NCI-H1694 (cell line): ENCODE measurements around the gene HSP90AA1.
"Not testable (repeated sequence)": the region's sequence is repeated elsewhere in the genome, so short reads cannot be mapped to it uniquely, and the experiment has no call there.

Source experiments
- DNase-seq: peaks from one replicate; lab custom pipeline; 2025; lab: John Stamatoyannopoulos, UW

Gene HSP90AA1

DNA sequence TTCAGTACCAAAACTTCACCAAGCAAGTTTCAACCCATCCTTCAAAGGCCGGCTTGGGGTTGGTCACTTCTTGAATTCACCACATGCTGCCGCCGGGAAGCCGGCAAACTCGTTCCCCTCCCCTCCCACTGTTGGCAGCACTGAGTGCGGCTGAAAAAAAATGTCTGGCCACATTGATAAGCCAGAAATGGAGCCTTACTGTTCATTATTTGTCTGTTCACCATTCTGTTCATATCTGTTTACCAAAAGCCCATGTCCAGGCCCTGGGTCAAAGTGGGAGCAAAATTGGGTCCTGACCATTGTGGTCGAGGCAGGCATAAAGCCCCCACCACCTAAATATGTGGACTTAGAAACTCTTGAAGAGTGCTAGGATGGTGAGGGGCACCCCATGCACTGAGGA lies 7.3 kb upstream of the HSP90AA1 start:
- no peak for DNase-seq

DNA sequence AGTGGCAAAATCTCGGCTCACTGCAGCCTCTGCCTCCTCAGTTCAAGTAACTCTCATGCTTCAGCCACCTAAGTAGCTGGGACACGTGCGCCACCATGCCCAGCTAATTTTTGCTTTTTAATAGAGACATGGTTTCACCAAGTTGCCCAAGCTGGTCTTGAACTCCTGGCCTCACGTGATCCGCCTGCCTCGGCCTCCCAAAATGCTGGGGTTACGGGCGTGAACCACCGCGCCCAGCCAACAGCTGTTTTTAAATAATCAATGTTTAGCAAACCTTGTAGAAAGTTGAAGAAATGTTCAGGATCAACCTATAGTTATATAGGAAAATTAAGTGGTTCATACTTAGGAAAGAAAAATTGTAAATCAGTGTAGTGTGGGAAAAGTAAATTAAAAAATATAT lies 6.0 kb upstream of the HSP90AA1 start:
- no peak for DNase-seq

DNA sequence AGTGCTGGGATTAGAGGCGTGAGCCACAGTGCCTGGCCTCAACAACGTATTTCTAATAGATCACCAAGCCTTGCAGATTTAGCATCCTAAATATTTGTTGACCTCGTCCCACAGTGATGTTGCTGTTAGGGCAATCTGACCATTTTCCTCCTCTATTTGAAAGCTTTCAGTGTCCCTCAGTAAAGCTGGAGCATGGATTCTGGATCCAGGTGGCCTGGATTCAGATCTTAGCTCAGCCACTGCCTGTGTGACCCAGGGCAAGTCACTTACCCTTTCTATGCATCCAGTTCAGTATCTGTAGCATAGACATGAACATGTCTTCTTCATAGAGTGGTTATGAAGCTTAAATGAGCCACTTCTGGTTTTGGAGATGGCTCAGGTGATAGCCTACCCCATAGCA lies 3.9 kb upstream of the HSP90AA1 start:
- DNase-seq = no peak

DNA sequence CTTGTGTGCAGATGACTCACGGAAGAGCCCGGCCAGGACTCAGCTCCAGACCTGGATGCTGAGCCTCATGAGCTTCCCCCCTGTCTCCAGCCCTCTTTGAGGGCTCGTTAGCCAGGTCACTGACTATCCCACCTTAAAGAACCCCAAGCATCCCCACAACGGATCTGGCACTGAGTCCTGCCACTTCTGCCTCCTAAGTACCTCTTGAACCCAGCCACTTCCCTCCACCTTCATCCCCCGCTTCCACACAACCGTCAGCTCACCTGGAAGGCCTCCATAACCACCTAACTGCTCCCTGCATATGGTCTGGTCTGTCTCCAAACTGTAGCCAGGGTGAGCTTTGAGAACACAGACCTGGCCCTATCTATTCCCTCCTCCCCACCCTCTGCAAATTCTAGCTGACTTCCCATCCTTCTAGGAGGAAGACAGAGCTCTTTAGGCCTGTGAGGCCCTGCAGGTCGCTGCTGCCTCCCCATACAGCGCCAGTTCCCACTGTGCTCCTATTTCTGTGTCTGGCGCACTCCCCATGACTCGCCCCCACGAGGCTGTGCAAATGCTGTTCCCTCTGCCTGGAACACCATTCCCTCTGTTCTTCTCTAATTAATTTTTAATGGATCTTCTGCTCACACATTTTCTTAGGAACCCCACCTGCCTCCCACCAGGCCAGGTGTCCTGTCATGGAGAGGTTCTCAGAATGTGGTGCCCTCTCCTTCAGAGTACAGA lies 2.9 kb upstream of the HSP90AA1 start:
- no peak for DNase-seq

DNA sequence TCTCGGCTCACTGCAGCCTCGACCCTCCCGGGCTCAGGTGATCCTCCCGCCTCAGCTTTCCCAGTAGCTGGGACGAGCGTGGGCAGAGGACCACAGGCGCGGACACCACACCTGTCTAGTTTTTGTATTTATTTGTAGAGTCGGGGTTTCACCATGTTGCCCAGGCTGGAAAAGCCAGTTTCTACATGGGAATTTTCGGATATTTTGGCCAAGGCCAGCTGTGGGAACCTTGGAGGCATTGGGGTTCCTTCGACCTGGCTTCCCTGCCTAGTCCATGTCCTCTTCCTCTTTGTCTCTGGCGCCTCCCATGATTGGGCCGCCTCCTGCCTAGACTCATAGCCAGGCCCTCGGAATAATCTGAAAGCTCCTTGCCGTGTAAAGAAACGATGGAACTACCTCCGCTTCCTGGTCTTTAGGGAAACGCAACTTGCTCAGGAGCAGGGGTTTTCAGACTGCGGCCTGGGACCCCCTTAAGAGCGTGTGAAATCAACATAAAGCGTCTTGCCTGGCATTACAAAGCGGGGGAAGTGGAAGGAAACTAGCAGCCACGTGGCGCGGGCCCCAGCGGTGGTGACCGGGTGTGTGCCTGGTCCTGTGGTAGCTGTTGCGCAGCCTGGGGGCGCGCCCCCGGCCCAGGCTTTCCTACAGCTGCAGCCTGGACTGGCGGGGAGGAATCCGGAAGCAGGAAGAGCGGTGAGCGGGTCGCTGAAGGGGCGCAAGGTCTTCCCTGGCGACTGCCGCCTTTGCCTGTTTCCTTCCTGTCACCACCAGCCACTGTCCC lies 1.4 kb upstream of the HSP90AA1 start:
- DNase-seq = no peak

DNA sequence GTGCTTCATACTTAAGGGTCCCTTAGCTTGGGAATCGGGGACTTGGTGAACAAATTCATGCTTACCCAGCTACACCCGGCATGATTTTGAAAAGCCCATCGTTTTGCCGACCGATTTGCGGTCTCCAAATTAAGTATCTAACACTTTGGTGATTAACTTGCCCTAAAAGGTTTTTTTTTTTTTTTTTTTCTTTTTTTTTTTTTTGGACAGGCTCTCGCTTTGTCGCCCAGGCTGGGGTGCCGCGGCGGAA lies 843 bp upstream of the HSP90AA1 start:
- DNase-seq = no peak

DNA sequence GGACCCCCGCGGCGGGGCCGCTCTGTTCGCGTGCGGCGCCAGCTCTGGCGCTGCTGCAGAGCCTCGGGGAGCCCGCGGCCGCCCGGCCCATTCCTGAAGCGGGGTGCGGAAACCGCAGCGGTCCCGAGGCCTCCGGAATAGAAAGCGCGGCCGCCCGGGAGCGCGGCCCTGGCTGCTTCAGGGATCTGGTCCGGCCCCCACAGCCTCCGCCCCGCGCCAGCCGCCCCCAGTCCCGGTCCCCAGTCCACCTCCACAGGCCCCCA lies 204 bp downstream of the HSP90AA1 start:
- no peak for DNase-seq

DNA sequence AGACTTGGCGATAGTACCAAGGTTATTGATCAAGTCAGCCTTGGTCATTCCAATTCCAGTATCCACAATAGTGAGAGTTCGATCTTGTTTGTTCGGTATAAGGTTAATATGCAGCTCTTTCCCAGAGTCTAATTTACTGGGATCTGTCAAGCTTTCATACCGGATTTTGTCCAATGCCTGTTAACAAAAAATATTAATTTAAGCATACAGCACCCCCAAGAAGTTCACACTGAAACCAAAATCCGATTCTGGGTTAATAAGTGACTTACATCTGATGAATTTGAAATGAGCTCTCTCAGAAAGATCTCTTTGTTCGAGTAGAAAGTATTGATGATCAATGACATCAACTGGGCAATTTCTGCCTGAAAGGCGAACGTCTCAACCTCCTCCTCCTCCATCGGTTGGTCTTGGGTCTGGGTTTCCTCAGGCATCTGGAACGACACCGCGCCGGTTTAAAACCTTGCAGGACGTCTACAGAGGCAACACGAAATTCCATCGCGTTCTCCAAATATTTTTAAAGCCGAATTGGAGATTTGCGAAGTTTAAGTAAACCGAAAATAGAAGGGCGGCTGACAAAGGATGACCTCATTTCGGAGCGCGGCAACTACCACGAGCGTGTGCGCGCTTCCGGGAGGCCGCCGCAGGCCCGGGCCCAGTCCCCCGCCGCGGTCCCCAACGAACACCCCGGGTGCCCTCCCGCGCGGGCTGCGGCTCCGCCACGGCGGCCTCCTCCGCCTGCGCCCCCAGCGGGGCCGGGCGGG lies 716 bp downstream of the HSP90AA1 start:
- no peak for DNase-seq

DNA sequence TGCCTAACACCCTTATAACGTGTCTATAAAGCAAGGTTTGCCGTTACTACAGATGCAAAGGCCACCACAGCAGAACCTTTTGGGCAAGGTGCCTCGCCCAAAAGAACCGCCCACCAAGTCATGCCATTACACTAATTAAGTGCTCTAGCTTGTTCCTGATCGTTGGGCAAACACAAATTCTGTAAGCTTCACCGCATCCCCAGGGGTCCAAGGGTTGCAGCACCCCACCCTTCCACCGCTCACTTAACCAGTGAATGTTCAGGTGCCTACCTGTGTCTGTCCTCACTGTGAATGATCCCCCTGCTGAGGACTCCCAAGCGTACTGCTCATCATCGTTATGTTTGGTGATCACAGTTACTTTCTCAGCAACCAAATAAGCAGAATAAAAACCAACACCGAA lies 1.4 kb downstream of the HSP90AA1 start:
- DNase-seq = no peak

DNA sequence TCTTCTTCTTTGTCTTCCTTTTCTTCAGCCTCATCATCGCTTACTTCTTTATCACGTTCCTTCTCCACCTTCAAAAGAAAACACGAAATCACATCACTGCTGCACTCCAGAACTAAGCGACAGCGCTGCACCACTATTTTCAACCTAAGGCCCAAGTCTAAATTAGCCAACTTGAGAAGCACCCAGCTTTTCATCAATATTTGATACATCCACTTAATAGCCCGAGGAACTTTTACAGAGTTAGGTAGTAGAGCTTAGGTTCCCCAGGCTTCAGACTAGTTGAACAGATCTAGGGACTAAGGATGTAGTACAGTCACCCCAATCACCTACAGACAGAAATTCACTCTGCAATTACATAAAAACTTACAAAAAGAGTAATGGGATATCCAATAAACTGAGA lies 1.9 kb downstream of the HSP90AA1 start:
- no peak for DNase-seq

DNA sequence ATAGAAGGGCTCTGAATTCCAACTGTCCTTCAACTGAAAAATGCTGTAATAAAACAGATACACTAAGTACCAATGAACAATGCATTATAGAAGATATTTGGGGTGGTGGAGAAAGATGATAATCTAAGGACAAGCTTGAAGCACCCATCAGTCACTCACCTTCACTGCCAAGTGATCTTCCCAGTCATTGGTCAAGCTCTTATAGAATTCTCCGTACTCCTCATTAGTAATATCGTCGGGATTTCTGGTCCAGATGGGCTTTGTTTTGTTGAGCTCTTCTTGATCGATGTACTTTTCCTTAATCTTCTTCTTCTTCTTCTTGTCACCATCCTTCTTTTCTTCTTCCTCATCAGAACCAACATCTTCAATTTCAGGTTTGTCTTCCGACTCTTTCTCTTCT lies 2.3 kb downstream of the HSP90AA1 start:
- not testable (repeated sequence) for DNase-seq

DNA sequence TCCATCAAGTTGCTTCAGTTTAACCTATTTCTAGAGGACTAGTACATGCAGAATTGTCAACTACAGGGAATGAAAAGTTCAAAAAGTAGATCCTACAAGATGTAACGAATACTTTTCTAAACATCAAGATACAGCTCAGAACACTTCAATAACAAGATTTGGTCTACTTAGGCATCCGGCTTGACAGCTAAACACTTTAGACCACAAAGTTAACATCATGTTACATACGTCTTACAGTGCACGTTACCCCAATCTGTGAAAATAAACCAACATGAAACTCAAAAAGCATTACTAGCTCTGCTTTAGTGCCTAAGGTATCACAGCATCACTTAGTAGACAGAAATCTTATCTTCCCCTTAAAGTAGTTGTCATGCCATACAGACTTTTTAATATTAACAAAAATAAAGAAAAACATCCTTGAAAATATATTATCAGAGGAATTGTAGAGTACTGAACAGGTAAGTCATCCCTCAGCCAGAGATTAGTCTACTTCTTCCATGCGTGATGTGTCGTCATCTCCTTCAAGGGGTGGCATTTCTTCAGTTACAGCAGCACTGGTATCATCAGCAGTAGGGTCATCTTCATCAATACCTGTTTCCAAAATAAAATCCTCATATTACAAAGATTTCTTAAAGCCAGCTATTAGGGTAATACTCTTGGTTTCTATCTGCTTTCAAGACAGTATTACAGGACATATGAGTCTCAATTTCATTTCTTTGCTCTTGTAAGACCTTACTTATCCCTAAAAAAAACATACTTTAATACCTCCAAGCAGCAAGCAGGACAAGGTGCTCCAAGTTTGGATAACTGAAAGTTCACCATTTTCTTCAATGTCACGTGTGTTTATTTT lies 5.4 kb downstream of the HSP90AA1 start:
- DNase-seq = no peak

DNA sequence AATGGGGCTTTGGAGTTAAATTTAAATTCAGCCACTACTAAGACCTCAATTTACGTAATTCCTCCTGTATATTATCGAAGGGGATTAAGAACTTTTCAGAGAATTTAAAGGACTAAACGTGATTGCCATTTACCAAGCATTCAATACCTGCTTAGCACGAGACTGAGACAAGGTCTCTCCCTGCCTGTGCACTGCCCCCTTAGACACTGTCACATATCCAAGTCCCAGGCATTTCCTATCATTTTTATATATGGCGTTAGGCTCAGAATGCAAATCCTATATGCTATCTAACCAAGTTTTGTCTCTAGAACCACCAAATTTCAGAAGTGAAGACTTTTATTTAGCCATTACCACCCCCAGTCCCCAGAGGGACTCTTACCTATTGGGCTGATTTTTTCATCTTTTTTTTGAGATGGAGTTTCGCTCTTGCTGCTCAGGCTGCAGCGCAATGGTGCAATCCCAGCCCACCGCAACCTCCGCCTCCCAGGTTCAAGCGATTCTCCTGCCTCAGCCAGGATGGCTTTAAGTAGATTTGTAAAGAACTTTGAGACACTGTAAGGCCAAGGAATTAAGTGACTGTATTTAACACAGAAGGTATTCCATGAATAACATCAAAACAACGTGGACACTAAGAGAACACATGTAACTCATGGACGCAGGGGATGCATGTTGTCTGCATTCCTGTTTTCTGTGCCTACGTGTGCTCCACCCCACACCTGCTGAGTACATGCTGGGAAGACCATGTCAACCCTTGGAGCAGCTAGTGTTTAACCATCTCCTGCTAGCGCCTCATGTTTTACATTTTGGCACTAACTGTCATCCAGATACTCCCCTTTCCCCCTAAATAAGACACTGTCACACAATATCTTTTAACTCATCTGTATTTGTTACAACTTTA lies 6.4 kb downstream of the HSP90AA1 start:
- DNase-seq = no peak

DNA sequence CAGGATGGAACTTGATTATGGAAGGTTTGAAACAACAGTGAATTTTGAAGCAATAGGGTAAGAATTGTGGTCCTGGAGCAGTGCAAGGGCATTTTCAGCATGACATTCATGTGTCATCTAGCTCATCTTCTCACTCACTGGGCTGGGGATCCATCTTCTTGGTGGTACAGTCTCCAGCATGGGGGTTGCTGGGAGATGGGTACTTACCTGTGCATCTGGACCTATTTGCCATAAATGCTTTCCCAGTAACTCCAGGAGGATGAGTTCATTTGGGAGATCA lies 7.2 kb downstream of the HSP90AA1 start:
- no peak for DNase-seq

DNA sequence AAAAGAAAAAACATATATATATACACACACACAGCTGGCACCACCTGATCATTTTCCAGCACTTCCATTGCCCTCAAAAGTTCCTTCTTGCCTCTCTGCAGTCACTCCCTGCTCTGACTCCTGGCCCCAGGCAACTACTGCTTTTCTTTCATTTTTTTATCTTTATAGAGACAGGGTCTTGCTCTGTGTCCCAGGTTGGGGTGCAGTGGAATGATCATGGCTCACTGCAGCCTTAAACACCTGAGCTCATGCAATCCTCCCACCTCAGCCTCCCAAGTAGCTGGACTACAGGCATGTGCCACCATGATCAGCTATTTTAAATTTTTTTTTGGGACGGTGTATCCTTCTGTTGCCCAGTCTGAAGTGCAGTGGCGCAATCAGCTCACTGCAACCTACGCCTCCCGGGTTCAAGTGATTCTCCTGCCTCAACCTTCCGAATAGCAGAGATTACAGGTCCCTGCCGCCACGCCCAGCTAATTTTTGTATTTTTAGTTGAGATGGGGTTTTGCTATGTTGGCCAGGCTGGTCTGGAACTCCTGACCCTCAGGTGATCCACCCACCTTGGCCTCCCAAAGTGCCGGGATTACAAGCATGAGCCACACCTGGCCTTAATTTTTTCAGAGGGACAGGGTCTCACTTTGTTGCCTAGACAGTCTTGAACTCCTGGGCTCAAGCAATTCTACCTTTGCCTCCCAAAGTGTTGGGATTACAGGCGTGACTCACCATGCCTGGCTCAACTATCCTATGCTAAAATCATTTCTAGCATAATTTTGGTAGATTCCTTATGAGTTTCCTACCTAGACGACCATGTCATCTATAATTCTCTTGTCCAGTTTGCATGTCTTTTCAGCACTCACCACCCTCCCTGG lies 7.8 kb downstream of the HSP90AA1 start:
- no peak for DNase-seq

DNA sequence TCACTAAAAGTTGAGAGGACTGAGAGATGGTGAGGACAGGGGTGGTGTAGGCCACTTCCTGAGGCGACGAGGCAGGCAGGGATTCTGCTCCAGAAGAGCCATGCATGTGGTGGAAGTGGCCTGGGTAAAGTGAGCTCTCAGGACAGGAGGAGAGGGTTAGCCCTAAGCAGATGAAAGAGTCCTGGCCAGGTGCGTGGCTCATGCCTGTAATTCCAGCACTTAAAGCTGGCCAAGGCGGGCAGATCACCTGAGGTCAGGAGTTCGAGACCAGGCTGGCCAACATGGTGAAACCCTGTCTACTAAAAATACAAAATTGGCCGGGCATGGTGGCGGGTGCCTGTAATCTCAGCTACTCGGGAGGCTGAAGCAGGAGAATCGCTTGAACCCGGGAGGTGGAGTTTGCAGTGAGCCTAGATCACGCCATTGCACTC lies 8.5 kb downstream of the HSP90AA1 start:
- not testable (repeated sequence) for DNase-seq

DNA sequence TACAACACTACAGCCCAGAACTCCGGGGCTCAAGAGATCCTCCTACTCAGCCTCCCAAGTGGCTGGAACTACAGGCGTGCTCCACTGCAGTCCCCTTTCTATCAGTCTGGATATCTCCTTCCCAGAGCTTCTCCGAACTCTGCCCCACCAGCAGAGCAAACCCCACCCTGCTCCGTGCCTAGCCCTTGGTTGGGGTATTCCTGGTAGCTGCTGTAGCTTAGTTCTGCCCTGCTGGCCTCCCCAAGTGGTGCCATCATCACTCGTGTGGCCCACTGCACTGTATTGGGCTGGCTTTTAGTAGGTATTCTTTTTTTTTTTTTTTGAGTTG lies 9.5 kb downstream of the HSP90AA1 start:
- no peak for DNase-seq

DNA sequence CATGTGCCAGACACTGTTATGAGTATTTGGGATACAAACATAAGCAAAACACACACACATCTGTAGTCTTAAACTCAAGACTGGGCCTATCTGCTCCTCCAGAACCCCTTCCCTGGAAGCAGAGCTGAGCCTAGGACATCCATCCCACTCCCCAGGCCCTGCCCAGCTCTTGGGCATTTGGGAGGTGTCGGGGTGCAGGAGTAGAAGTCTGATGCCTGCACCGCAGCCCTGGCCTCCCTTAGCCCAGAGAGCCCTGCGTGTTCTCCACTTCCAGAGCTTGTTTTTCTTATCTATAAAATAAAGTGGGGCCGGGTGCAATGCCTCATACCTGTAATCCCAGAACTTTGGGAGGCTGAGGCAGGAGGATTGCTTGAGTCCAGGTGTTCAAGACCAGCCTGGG lies 11.7 kb downstream of the HSP90AA1 start:
- no peak for DNase-seq

DNA sequence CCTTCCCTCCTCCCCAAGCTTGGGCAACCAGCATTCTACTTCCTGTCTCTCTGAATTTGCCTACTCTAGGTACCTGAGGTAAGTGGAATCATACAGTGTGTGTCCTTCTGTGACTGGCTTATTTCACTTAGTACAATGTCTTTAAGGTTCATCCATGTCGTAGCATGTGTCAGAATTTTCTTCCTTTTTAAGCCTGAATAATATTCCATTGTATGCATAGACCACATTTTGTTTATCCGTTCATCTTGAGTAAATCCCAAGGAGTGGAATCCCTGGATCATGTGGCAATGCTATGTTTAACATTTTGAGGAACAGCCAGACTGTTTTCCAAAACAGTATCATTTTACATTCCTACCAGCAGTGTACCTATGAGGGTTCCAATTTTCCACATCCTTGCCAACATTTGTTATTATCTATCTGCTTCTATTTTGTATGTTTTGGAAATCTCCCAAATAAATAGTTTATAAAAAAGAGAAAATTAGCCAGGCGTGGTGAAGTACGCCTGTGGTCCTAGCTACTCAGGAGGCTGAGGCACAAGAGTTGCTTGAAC lies 12.4 kb downstream of the HSP90AA1 start:
- no peak for DNase-seq

DNA sequence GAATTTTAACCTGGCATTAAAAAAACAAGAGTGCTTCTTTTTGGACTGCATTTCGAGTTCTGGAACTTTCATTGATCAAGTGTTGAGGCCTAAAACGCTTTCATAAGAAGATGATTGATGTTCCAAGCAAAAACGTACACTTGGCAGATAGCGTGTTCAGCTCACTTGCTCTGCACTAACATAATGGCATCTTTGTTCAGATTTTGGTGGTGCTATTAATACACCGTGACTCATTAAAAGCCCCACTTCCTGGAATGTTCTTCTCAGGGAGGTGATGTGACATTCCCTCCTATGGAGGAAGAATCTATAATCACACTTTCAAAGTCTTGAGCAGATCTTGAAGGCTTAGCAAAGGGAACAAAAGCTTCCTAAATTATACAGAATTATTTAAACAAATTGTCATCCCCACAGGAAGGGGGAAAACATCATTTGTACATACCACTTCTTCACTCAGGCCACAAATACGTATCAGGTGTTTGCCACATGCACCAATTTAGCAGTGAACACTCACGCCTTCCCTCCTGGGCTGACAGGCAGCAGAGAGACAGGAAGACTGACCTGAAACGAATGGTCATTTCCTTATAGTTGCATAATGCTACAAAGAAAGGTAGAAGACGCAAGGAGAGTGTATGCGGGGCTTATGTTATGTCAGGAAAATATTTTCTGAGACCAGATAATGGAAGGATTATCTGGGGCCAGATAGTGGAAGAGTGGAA lies 15.4 kb downstream of the HSP90AA1 start:
- DNase-seq = no peak
